Measurements from ENCODE around the gene RFPL1.
"Not testable (repeated sequence)": the region's sequence is repeated elsewhere in the genome, so short reads cannot be mapped to it uniquely, and the experiment has no call there.

The RFPL1 gene

GRCh38 chr22:29479417-29480261 lies 41.3 kb downstream of the RFPL1 start, which contains the start of gene NEFH:
NEFH (plus strand) TSS chr22:29480218; CDS start chr22:29480263, 45 bp downstream.
- DNase-seq (ENCODE audit: low read depth) = no peak

GRCh38 chr22:29480262-29480511 lies 41.8 kb downstream of the RFPL1 start:
- no peak for DNase-seq (ENCODE audit: low read depth)

- no peak for DNase-seq (ENCODE audit: low read depth)
These were observed 42.3 kb downstream of the RFPL1 start for GRCh38 chr22:29480512-29481264.

- no peak for DNase-seq (ENCODE audit: low read depth)
These were observed 43.0 kb downstream of the RFPL1 start for GRCh38 chr22:29481265-29482000.

- DNase-seq (ENCODE audit: low read depth) = no peak
These were observed 43.9 kb downstream of the RFPL1 start for GRCh38 chr22:29482253-29482652.

GRCh38 chr22:29482726-29483125 lies 44.3 kb downstream of the RFPL1 start:
- no peak for DNase-seq (ENCODE audit: low read depth)

- no peak for DNase-seq (ENCODE audit: low read depth)
These were observed 44.9 kb downstream of the RFPL1 start for GRCh38 chr22:29483254-29483653.

- DNase-seq (ENCODE audit: low read depth) = no peak
These were observed 46.3 kb downstream of the RFPL1 start for GRCh38 chr22:29484642-29485041.

GRCh38 chr22:29485448-29485847 lies 47.1 kb downstream of the RFPL1 start:
- no peak for DNase-seq (ENCODE audit: low read depth)

- DNase-seq (ENCODE audit: low read depth) = no peak
These were observed 49.1 kb downstream of the RFPL1 start for GRCh38 chr22:29487426-29487986.

GRCh38 chr22:29489127-29489780 lies 50.9 kb downstream of the RFPL1 start:
- not testable (repeated sequence) for DNase-seq (ENCODE audit: low read depth)

GRCh38 chr22:29491012-29491411 lies 52.6 kb downstream of the RFPL1 start:
- DNase-seq (ENCODE audit: low read depth) = no peak
